HG03045 (cell line): Measurements from ENCODE around the gene CASP3.
"Not testable (repeated sequence)": the region's sequence is repeated elsewhere in the genome, so short reads cannot be mapped to it uniquely, and the experiment has no call there.

Experiments
- ATAC-seq: cut with Tn5 transposase; IDR thresholded peaks from one replicate; pipeline ENCODE4 v1.9.1; 2021; ENCODE audit warnings: mild to moderate bottlenecking, moderate library complexity; ENCODE audit not compliant: unreplicated experiment

Gene CASP3

DNA sequence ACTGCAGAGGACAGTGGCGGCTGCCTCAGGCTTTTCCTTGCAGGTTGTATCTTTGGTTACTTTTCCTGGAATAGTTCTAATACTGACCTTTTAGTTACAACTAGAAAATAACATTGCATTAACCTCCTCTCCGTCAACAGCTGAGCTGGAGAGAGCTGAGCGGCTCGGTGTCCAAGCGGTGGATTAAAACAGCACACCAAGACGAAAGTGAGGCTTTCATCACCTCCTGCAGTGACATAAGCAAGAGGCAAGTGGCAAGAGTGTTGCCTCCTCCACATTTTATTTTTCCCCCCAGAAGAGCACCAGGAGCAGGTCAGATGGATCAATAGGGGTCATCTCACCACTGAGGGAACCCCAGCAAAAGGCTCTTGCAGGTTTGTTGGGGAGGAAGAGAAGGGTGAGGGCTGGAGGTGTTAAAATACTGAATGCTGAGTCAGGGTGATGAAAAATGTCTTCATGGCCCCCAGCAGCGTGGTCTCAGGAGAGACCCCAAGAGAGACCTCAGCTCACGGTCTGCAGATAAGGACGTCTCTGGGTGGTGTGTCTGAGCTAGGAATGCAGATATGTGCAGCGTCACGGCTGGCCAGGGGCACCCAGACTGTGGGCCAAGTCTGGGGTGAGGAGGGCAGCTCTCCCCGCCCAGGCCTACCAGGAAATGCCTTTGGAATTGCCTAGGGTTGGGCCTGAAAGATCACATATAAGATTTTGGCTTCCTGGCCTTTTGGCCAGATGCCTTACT lies 50.3 kb downstream of the CASP3 start:
- ATAC-seq: no peak

DNA sequence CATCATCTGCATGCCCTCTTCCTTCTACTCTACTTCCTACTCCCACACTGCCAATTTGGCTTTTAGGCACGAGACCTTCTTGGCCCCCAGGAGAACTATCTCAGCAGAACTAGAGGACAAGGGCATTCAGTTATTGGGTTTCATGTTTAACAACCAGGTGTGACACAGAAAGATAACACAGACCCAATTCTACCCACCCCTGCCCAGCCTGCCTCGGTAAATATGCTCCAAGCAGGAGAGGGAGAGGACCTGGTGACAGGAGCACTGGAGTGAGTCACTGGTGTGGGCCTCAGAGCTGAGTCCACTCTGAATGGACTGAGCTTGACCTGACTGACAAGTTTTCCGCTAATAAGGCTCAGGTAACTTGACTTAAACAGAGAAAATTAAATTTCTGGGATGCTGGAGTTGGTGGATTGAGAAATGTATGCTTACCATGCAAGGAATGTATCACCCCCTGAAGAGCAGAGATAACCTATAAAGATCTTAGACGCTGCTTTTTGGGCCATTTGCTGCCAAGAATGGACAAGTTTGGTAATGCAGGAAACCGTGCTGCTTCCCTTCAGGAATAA lies 52.5 kb downstream of the CASP3 start:
- ATAC-seq: no peak

DNA sequence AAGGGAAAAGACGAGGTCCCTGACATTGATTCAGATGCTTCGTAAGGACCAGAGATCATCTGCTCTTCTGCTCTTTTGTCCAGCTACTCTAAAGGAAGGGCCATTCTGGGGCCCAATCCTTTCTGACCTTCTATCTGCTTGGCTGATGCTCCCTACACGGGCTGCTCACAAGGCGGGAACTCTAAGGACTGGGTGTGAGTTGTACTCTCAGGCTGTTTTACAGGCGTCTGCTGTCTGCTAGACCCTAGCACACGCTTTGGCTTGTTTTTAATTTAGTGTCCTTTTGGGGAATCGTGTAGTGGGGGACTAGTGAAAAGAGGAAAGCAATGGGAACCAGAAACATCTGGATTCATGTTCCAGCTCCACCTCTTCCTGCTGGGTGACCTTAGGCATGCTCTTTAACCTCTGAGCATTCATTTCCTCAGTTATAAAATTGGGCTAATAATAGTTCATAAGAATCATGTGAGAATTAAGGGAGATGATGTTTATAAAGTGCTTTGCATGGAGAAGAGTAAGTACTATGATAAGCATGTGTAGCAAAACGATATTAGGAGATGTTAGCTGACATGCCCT lies 53.1 kb downstream of the CASP3 start:
- no peak for ATAC-seq

DNA sequence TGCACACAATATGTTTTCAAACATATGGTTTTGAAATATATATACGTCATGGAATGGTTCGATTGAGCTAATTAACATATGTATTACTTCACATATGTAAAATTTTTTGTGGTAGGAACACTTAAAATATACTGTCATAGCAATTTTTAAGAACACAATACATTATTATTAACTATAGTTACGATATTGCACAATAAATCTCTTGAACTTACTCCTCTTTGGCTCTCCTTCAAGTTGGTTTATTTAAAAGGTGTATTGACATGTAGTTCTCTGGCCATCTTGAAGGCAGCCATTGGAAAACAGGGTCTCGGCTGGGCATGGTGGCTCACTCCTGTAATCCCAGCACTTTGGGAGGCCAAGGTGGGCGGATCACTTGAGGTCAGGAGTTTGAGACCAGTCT lies 53.8 kb downstream of the CASP3 start:
- ATAC-seq: no peak

DNA sequence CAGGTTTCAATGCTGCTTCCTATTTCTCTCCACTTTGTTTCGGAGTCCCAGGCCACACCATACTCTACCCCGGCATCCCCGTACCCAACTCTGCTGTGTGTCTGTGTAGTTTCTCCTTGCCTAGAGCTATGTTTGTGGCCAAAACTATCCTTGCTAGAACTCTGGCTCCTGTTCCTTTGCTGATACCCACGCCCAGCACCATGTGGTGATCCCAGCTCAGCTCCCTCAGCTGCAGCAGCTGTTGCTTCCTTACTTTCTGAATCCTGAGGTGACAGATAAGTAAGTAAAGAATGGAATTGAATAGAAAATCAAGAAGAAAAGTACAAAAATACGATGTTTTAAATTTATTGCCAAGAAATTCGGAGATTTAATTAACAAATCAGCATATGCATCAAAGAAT lies 55.8 kb downstream of the CASP3 start:
- ATAC-seq: no peak

DNA sequence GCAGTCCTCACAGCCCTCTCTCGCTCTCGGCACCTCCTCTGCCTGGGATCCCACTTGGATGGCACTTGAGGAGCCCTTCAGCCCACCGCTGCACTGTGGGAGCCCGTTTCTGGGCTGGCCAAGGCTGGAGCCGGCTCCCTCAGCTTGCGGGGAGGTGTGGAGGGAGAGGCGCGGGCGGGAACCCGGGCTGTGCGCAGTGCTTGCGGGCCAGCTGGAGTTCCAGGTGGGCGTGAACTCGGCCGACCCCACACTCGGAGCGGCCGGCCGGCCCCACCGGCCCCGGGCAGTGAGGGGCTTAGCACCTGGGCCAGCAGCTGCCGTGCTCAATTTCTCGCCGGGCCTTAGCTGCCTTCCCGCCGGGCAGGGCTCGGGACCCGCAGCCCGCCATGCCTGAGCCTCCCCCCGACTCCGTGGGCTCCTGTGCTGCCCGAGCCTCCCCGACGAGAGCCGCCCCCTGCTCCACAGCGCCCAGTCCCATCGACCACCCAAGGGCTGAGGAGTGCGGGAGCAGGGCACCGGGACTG lies 57.4 kb downstream of the CASP3 start:
- not testable (repeated sequence) for ATAC-seq

DNA sequence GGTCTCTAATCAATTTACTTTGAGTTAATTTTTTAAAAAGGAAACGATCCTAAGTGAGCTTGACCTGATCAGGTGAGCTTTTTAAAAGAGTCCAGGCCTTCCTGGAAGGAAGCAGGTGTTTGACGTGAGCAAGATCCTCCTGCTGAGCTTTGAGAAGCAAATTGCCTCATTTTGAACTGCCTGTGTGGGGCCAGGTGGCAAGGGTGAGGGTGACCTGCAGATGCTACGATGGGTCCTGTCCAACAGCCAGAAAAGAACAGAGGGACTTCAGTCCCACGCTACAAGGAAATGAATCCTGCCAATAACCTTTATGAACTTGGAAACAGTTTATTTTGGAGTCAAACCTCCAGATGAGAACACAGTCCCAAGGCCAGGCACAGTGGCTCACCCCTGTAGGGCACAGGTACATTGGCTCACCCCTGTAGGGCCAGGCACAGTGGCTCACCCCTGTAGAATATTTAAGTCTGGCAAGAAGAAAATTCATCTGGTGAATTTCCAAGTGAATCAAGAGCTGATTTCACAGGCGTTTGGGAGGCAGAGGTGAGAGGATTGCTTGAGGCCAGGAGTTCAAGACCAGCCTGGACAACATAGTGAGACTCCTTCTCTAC lies 58.1 kb downstream of the CASP3 start:
- ATAC-seq: no peak

DNA sequence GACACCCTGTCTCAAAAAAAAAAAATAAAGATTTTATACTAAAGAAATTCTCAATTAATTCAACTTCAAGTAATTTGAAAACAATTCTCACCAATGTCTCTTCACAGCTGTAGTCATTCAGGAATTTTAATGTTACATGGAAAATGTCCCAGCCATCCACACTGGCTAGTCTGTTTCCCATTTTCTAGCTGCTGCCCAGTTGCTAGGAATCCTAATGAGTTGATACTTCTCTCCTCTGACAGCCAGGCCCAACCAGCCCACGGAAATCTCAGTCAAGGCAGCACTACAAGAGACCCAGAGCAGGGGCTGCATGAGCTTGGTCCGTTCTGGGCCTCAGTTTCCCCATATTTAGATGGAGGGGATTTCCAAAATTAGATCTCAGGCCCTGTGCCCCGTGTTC lies 59.1 kb downstream of the CASP3 start:
- no peak for ATAC-seq

DNA sequence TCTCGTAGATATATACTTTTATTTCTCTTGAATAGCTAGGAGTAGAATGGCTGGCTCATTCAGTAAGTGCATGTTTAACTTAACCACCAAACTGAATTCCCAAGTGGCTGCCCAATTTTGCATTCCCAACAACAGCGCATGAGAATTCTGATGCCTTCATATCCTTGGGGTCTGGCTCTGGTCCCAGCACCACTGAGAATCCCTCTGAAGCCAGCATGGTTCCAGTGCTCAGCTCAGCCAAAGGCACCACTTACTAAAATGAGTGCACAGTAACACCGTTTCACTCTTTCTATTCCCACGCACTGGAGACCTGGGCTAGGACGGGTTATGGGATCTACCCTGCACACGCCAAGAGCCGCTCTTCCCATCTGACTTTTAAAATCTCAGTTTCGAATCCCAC lies 60.4 kb downstream of the CASP3 start:
- no peak for ATAC-seq

DNA sequence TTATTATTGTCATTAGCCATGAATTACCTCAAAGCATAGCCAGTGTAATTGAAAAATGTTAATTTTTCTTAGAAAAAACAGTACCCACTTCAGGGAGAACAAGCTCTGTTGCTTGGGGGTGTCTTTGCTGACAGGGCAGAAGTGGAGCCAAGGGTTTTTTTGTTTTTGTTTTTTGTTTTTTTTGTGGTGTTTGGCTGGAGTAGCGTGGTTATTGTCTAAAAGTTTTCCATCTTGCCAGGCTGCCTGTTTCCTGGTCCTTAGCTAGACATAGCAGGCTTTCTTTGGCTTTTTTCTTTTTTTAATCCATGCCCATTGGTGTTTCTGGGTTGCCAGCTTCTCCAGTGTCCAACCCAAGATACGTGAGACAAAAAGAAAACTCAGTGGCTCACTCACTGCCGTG lies 61.5 kb downstream of the CASP3 start:
- ATAC-seq: no peak

DNA sequence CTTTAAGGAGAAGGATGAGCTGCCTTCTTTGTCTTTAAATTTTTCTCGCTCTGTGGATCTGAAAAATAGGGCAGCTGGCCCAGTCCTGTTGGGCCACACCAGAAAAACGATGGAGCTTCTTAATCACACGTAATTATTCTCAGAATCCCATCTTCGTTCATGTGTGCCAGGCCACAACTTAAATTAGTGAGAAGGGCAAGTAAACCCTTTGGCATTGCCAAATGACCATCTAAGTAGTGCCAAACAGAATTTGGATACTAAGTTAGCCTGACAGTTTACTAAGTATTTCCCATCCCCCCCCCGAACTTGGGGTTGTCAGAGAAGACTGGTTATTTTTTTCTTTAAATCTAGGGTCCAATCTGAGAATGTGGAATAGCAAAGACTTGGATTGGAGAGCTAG lies 62.0 kb downstream of the CASP3 start:
- ATAC-seq: no peak

DNA sequence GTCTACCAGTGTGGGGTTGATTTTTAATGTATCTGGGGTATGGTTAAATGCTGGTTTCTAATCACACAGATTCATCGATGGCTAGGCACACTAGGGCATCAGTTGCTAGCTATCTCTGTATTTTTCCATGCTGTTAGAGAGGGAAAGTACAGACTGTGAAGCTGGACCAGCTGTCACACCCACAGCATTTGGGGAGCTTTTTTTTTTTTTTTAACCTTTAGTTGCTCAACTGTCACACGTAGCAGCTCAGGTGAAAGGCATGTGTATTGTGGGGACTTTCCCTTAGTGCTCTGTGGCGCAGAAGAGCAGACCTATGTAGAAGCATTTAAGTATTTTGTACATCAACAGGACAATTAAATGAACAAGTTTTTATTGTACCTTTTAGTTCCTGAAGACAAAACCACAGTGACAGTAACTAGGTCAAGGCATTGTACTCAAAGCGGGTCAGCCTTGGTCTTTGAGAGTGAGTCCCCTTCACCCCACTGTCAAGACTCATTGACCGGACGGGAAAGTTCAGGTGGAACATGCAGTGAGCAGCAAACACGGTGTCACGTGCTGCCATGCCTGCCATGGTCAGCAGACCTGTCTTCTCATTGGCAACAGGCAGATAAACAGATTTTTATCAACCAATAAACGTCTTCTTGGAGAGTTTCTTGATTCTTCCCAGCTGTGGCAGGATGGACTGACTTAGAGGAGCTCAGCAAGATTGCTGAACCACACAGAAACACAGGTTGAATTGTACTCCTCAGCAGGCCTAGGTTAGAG lies 65.3 kb downstream of the CASP3 start:
- ATAC-seq: peak; percentile 76
